HepG2 (cell line): ENCODE measurements around the gene FGF2. TPM values are rescaled to one million over a fixed set of nuclear protein-coding genes. Genes with fewer than 3 reads are reported as not detected.

Experiments used
- ATAC-seq: fragments of 200-7000 bp; cut with Tn5 transposase; 3 replicates; pipeline ENCODE4 v1.9.1; 2020; ENCODE audit warnings: mild to moderate bottlenecking, moderate library complexity
- BruUV-seq: library from RNA; stranded (reverse); fragments of 400-500 nt; replicated peaks from 2 replicates; lab custom pipeline; 2021; lab: Mats Ljungman, UMichigan
- CTCF ChIA-PET: fragments of 300-600 bp; formaldehyde crosslinking; extraction: SDS; loops from one replicate; lab custom pipeline; 2021; ENCODE audit warnings: low total read pairs, inconsistent platforms, low intra/inter-chr PET ratio; lab: Yijun Ruan, JAX
- POLR2A ChIA-PET: fragments of 350-600 bp; sonication (Branson Sonifier 250); formaldehyde crosslinking; loops from one replicate; lab custom pipeline; 2020; ENCODE audit warnings: antibody characterized with exemption, inconsistent platforms; lab: Yijun Ruan, JAX
- DNase-seq: peaks from one replicate; pipeline ENCODE4 v3.0.0-alpha.2; 2015; ENCODE audit warnings: low spot score
- FAIRE-seq: peaks from 3 replicates; lab custom pipeline; 2011; peaks lifted over from hg19 to GRCh38; lab: Jason Lieb, UNC
- H2AFZ ChIP-seq: one replicate; pipeline ENCODE4 v1.6.1; 2011; ENCODE audit warnings: low read length, inconsistent platforms
- H3K27ac ChIP-seq: fragments of 300-600 bp; 3 replicates; pipeline ENCODE4 v1.8.0; 2011; ENCODE audit warnings: mixed run types, mild to moderate bottlenecking, mixed read lengths, low read length, inconsistent platforms; ENCODE audit not compliant: insufficient read depth; ENCODE audit errors: extremely low read length
- H3K27me3 ChIP-seq, 2 experiments: fragments of 200-600 bp in 1 of 2; 2 replicates in 1 of 2; 3 replicates in 1 of 2; pipeline versions ENCODE4 v1.6.0 to v1.8.0; 2011; ENCODE audit warnings: low read length in 2 of 2, mild to moderate bottlenecking in 2 of 2, moderate library complexity in 2 of 2, inconsistent platforms in 1 of 2; ENCODE audit not compliant: insufficient read depth in 2 of 2, control insufficient read depth in 1 of 2
- H3K36me3 ChIP-seq, 2 experiments: fragments of 200-600 bp in 1 of 2; replicated peaks in 1 of 2; 2 replicates in 1 of 2; 3 replicates in 1 of 2; pipeline versions ENCODE4 v1.5.1 to v1.8.0; 2011; ENCODE audit warnings: low read length in 2 of 2, inconsistent platforms in 1 of 2; ENCODE audit not compliant: insufficient read depth in 2 of 2, control insufficient read depth in 1 of 2
- H3K4me1 ChIP-seq: 2 replicates; pipeline ENCODE4 v1.5.1; 2012; ENCODE audit warnings: low read length, inconsistent platforms; ENCODE audit not compliant: insufficient read depth
- H3K4me2 ChIP-seq: 2 replicates; pipeline ENCODE4 v1.6.0; 2011; ENCODE audit warnings: low read depth, low read length, inconsistent platforms
- H3K4me3 ChIP-seq, 3 experiments: fragments of 200-600 bp in 1 of 3; sonication (generic), shearing (Covaris generic) in 1 of 3; replicated peaks in 1 of 3; 2 replicates each; pipeline ENCODE4 v1.5.1; 2011 to 2016; ENCODE audit warnings: low read length in 3 of 3, inconsistent platforms in 2 of 3, low read depth in 2 of 3, mild to moderate bottlenecking in 2 of 3, control low read depth in 1 of 3, mixed read lengths in 1 of 3; ENCODE audit not compliant: insufficient read depth in 1 of 3
- H3K79me2 ChIP-seq: one replicate; pipeline ENCODE4 v1.6.1; 2011; ENCODE audit warnings: low read length, inconsistent platforms; ENCODE audit not compliant: insufficient read depth
- H3K9ac ChIP-seq: 2 replicates; pipeline ENCODE4 v1.6.0; 2011; ENCODE audit warnings: mild to moderate bottlenecking, low read depth, low read length, inconsistent platforms; ENCODE audit not compliant: insufficient read depth
- H3K9me3 ChIP-seq: 2 replicates; pipeline ENCODE4 v1.5.1; 2012; ENCODE audit warnings: mild to moderate bottlenecking, low read length
- H4K20me1 ChIP-seq: 2 replicates; pipeline ENCODE4 v1.6.0; 2011; ENCODE audit warnings: inconsistent platforms, mild to moderate bottlenecking, low read length, moderate library complexity; ENCODE audit not compliant: insufficient read depth
- CREB1 ChIP-seq, 2 experiments: fragments of 450-650 bp in 1 of 2; IDR thresholded peaks; 2 replicates each; pipeline ENCODE4 v1.6.1; 2016 to 2017; ENCODE audit warnings: control low read depth in 1 of 2, mild to moderate bottlenecking in 1 of 2, missing compliant biosample characterization in 1 of 2, missing genetic modification characterization in 1 of 2
- KMT2B ChIP-seq: IDR thresholded peaks from 2 replicates; pipeline ENCODE4 v1.6.1; 2016; ENCODE audit warnings: missing genetic modification reagents, missing compliant biosample characterization
- MEIS1 ChIP-seq: sonication (generic); formaldehyde crosslinking; IDR thresholded peaks from 2 replicates; pipeline ENCODE4 v1.9.0; 2021; ENCODE audit warnings: mild to moderate bottlenecking, missing genetic modification reagents, moderate library complexity, borderline replicate concordance
- NFATC3 ChIP-seq: sonication (generic); formaldehyde crosslinking; IDR thresholded peaks from 2 replicates; pipeline ENCODE4 v1.5.1; 2020; ENCODE audit warnings: mild to moderate bottlenecking, missing genetic modification reagents
- RFX5 ChIP-seq: IDR thresholded peaks from 2 replicates; pipeline ENCODE4 v1.6.1; 2011; ENCODE audit warnings: low read depth, low read length, improper control_type of control experiment
- TAF1 ChIP-seq: sonication (generic); formaldehyde crosslinking; IDR thresholded peaks from 2 replicates; pipeline ENCODE4 v1.4.0; 2020; ENCODE audit warnings: missing genetic modification reagents
- TCF12 ChIP-seq, 2 experiments: fragments of 450-650 bp in 1 of 2; sonication (generic) in 1 of 2; formaldehyde crosslinking in 1 of 2; IDR thresholded peaks; 2 replicates each; pipeline versions ENCODE4 v1.6.1 to v1.8.0; 2017 to 2022; ENCODE audit warnings: antibody characterized with exemption in 1 of 2, mild to moderate bottlenecking in 1 of 2, missing genetic modification reagents in 1 of 2, moderate library complexity in 1 of 2
- TRIM24 ChIP-seq: sonication (generic); formaldehyde crosslinking; IDR thresholded peaks from 2 replicates; pipeline ENCODE4 v1.8.0; 2022; ENCODE audit warnings: mild to moderate bottlenecking, missing genetic modification reagents
- ZNF143 ChIP-seq: sonication (generic); formaldehyde crosslinking; IDR thresholded peaks from 2 replicates; pipeline ENCODE4 v1.4.0; 2020; ENCODE audit warnings: missing genetic modification reagents
- ZNF160 ChIP-seq: sonication (generic); formaldehyde crosslinking; IDR thresholded peaks from 2 replicates; pipeline ENCODE4 v1.8.0; 2022; ENCODE audit warnings: mild to moderate bottlenecking, inconsistent platforms, missing genetic modification reagents
- ZSCAN25 ChIP-seq: sonication (generic); formaldehyde crosslinking; IDR thresholded peaks from 2 replicates; pipeline ENCODE4 v1.8.0; 2022; ENCODE audit warnings: mild to moderate bottlenecking, missing genetic modification reagents
- WGBS: methylation state at CpG from one replicate; pipeline ENCODE4 v1.1.6; 2017; ENCODE audit warnings: low lambda C conversion rate; 5-methylcytosine and 5-hydroxymethylcytosine counted together
- in situ Hi-C: cut with HindIII; loops from 2 replicates; pipeline ENCODE4 v1.10.0; 2017; ENCODE audit warnings: low pct_unique_long_range_greater_than_20kb; ENCODE audit not compliant: extremely low pct_ligation_motif_present
- intact Hi-C: fragments of 100-400 bp; cut with micrococcal nuclease; formaldehyde crosslinking; loops from one replicate; pipeline ENCODE4 v1.10.0; 2022; ENCODE audit not compliant: unreplicated experiment
- polyA plus RNA-seq, 8 experiments: library from polyadenylated mRNA; depleted of rRNA in 3 of 8; stranded (reverse) in 7 of 8; unstranded in 1 of 8; fragments of >200 nt; fragmentation: Illumina TruSeq in 4 of 8; extraction: Trizol in 4 of 8; gene quantifications; 2 replicates each; pipeline versions ENCODE4 v1.2.1 to v1.2.3, GENCODE V29; 2011 to 2016; ENCODE audit warnings: low read depth in 4 of 8, missing spikeins in 1 of 8, mixed read lengths in 1 of 8; ENCODE audit not compliant: insufficient read depth in 1 of 8
- total RNA-seq, 5 experiments: library from RNA; depleted of rRNA; stranded (reverse); fragments of >200 nt; fragmentation: Illumina TruSeq; extraction: Trizol; gene quantifications; 2 replicates each; pipeline ENCODE4 v1.2.3, GENCODE V29; 2016; ENCODE audit warnings: low read depth in 1 of 5
- TF ChIP-seq, protein P1 (sequence below), 2 experiments: fragments of 450-650 bp in 1 of 2; sonication (generic) in 1 of 2; formaldehyde crosslinking; IDR thresholded peaks; 2 replicates each; pipeline versions ENCODE4 v1.5.0 to v1.8.0; 2020 to 2022; ENCODE audit warnings: mild to moderate bottlenecking in 1 of 2, missing genetic modification reagents in 1 of 2
- TF ChIP-seq, protein P2 (sequence below): fragments of 450-650 bp; IDR thresholded peaks from 2 replicates; pipeline ENCODE4 v1.6.1; 2017
- TF ChIP-seq, protein P3 (sequence below): sonication (generic); formaldehyde crosslinking; IDR thresholded peaks from 2 replicates; pipeline ENCODE4 v1.4.0; 2020; ENCODE audit warnings: missing genetic modification reagents

The FGF2 gene
- total and polyA plus RNA-seq, 2 of the 13 experiments (the other 11 are each of a cell fraction or from before 2014, with no cell fraction given): 0.01 to 0.02 TPM

DNA sequence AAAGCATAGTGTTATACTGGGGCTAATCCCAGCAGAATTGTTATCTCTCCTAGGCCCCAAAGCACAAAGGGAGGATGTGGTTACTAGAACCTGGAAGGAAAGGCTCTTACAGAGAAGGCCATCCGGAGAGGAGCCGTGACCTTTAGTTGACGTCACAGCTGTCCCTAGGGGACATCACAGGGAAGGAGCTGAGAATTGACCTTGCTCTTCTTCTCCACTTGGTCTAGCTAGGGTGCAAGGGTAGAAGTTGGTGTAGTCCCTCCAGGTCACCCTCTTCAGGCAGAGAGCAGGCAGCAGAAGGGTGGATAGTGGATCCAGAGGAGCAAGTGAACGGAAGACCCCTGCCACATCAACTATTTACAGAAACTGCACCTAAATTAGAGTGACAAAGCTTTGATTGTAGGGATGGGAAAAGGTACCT is 22.8 kb upstream of the FGF2 start:
- H3K4me1 ChIP-seq: 0 out of 2 replicates have a peak, but pooled peaks cover under 1% of the 10 kb centered on the region
- H3K27me3 ChIP-seq: no peaks in the 10 kb centered on the region
- no peak overlapping the region for H3K4me3 ChIP-seq
- ChIA-PET POLR2A (no interaction called here), CTCF (no interaction called here)
- 26% methylated on average over 3 of the region's 4 CpGs for WGBS
- no peaks in the 10 kb centered on the region for H3K36me3 ChIP-seq
- no peaks in the 10 kb centered on the region for H3K9me3 ChIP-seq
- no peaks in the 10 kb centered on the region for H4K20me1 ChIP-seq
- intact Hi-C loops (no loop called here), in situ Hi-C loops (no loop called here)
- DNase-seq: no peak
- ATAC-seq: no peak
- BruUV-seq: no TSS peak
- no peak overlapping the region for H3K4me2 ChIP-seq
- FAIRE-seq: no peak
- no peak overlapping the region for H3K27ac ChIP-seq
- H2AFZ ChIP-seq: no peak overlapping the region
- peak; percentile 65 for TF ChIP-seq CREB1 (IDR thresholded peaks at IDR 0.05)
- TF ChIP-seq CREB1 (CRISPR knock-in tag; IDR thresholded peaks at IDR 0.05): no peak
- TF ChIP-seq TAF1: no peak
- no peaks in the 10 kb centered on the region for H3K79me2 ChIP-seq
- no peak overlapping the region for H3K9ac ChIP-seq

DNA sequence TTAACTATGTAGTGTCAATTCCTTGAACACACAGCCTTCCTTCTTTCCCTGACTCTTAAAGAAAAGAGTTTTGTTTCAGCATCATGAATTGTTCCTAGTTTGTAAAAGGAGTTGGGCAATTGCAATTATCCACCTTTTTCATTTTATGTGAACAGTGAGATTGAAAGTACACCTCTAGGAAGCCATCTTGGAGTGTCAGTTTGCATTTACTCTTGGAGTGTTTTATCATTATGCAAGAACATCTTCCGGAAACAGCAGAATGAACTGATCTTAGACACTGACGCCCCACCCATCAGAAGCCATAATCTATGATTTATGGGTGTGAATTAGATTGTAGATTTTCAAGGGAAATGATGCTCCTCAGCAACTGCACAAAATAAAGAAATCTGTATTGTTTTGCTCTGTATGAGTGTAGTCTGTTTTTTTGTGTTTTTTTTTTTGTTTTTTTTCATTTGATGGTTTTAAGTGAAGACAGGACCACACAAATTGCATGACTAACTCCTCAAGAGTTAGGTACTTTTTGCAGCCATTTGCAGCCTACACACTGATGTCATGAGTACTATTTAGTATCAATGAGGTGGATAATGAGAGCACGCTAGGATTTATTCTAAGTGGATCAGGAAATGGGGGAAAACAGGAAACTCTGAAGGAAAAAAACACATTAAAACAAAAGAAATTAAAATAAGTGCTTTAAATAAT is 19.5 kb upstream of the FGF2 start:
- Histone ChIP-seq H3K9me3 (no peaks in the 10 kb centered on the region), H4K20me1 (no peaks in the 10 kb centered on the region), H3K27ac (no peak overlapping the region), H3K79me2 (no peaks in the 10 kb centered on the region), H3K4me2 (no peak overlapping the region), H3K36me3 (no peaks in the 10 kb centered on the region), H3K9ac (no peak overlapping the region), H3K4me3 (no peak overlapping the region), H2AFZ (no peak overlapping the region), H3K4me1 (no peaks in the 10 kb centered on the region), H3K27me3 (0 out of 5 replicates have a peak, but pooled peaks cover 0 to 1% of the 10 kb centered on the region in 2 experiments)
- no peak for ATAC-seq
- in situ Hi-C loops: no loop called here
- no peak for DNase-seq
- FAIRE-seq: no peak
- intact Hi-C loops: no loop called here
- 18% methylated on average over 3 of the region's 3 CpGs for WGBS
- POLR2A ChIA-PET: no interaction called here
- BruUV-seq: no TSS peak
- CTCF ChIA-PET: no interaction called here
- no peak for TF ChIP-seq ZNF143 (CRISPR knock-in tag)
- no peak for TF ChIP-seq TCF12 (IDR thresholded peaks at IDR 0.05)
- no peak for TF ChIP-seq TCF12 (CRISPR knock-in tag; IDR thresholded peaks at IDR 0.05)
- TF ChIP-seq KMT2B (CRISPR knock-in tag): no peak
- TF ChIP-seq MEIS1: no peak
- no peak for TF ChIP-seq TRIM24 (CRISPR knock-in tag)
- TF ChIP-seq, protein P1, sequence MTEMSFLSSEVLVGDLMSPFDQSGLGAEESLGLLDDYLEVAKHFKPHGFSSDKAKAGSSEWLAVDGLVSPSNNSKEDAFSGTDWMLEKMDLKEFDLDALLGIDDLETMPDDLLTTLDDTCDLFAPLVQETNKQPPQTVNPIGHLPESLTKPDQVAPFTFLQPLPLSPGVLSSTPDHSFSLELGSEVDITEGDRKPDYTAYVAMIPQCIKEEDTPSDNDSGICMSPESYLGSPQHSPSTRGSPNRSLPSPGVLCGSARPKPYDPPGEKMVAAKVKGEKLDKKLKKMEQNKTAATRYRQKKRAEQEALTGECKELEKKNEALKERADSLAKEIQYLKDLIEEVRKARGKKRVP (CRISPR knock-in tag; IDR thresholded peaks at IDR 0.05): no peak
- TF ChIP-seq, protein P2, sequence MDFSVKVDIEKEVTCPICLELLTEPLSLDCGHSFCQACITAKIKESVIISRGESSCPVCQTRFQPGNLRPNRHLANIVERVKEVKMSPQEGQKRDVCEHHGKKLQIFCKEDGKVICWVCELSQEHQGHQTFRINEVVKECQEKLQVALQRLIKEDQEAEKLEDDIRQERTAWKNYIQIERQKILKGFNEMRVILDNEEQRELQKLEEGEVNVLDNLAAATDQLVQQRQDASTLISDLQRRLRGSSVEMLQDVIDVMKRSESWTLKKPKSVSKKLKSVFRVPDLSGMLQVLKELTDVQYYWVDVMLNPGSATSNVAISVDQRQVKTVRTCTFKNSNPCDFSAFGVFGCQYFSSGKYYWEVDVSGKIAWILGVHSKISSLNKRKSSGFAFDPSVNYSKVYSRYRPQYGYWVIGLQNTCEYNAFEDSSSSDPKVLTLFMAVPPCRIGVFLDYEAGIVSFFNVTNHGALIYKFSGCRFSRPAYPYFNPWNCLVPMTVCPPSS: no peak
- TF ChIP-seq, protein P3, sequence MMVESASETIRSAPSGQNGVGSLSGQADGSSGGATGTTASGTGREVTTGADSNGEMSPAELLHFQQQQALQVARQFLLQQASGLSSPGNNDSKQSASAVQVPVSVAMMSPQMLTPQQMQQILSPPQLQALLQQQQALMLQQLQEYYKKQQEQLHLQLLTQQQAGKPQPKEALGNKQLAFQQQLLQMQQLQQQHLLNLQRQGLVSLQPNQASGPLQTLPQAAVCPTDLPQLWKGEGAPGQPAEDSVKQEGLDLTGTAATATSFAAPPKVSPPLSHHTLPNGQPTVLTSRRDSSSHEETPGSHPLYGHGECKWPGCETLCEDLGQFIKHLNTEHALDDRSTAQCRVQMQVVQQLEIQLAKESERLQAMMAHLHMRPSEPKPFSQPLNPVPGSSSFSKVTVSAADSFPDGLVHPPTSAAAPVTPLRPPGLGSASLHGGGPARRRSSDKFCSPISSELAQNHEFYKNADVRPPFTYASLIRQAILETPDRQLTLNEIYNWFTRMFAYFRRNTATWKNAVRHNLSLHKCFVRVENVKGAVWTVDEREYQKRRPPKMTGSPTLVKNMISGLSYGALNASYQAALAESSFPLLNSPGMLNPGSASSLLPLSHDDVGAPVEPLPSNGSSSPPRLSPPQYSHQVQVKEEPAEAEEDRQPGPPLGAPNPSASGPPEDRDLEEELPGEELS (CRISPR knock-in tag): no peak
- no peak for TF ChIP-seq NFATC3 (CRISPR knock-in tag)
- no peak for TF ChIP-seq ZNF160
- no peak for TF ChIP-seq ZSCAN25 (CRISPR knock-in tag)
- no peak for TF ChIP-seq RFX5
